DOHH2 (cell line): ENCODE data around the gene ARPC4.
A peak's percentile ranks its signal among the peaks of the same experiment; 100 is the strongest.

Experiments
- H3F3A ChIP-seq: fragments of 200-600 bp; sonication (generic), shearing (Covaris generic); 2 replicates; pipeline ENCODE4 v1.6.0; 2016; ENCODE audit warnings: antibody characterized with exemption, mild to moderate bottlenecking; ENCODE audit not compliant: control insufficient read depth, insufficient read depth
- H3K27ac ChIP-seq: fragments of 200-600 bp; sonication (generic); 2 replicates; pipeline ENCODE4 v1.5.1; 2014; ENCODE audit warnings: low read depth, mild to moderate bottlenecking, low read length, moderate library complexity
- H3K27me3 ChIP-seq: fragments of 200-600 bp; sonication (generic); 2 replicates; pipeline ENCODE4 v1.6.1; 2014; ENCODE audit warnings: mild to moderate bottlenecking, low read length, mixed read lengths; ENCODE audit not compliant: control insufficient read depth
- H3K36me3 ChIP-seq: fragments of 200-600 bp; sonication (generic); 2 replicates; pipeline ENCODE4 v1.6.1; 2014; ENCODE audit warnings: mild to moderate bottlenecking, low read length, moderate library complexity, mixed read lengths; ENCODE audit not compliant: control insufficient read depth
- H3K4me1 ChIP-seq: fragments of 200-600 bp; sonication (generic); 2 replicates; pipeline ENCODE4 v1.6.1; 2014; ENCODE audit warnings: mild to moderate bottlenecking, low read length, mixed read lengths; ENCODE audit not compliant: control insufficient read depth
- H3K4me2 ChIP-seq: fragments of 200-600 bp; sonication (generic); 2 replicates; pipeline ENCODE4 v1.6.0; 2014; ENCODE audit warnings: mild to moderate bottlenecking, low read length, moderate library complexity
- H3K4me3 ChIP-seq: fragments of 200-600 bp; sonication (generic); 2 replicates; pipeline ENCODE4 v1.5.1; 2014; ENCODE audit warnings: mild to moderate bottlenecking, low read length, mixed read lengths
- H3K79me2 ChIP-seq: fragments of 200-600 bp; sonication (generic); 2 replicates; pipeline ENCODE4 v1.6.1; 2014; ENCODE audit warnings: mild to moderate bottlenecking, low read length, mixed read lengths; ENCODE audit not compliant: control insufficient read depth
- H3K9me2 ChIP-seq: fragments of 200-600 bp; sonication (generic); replicated peaks from 2 replicates; pipeline ENCODE4 v1.6.1; 2014; ENCODE audit warnings: mild to moderate bottlenecking, low read length, mixed read lengths; ENCODE audit not compliant: control insufficient read depth
- H3K9me3 ChIP-seq: fragments of 200-600 bp; sonication (generic); 2 replicates; pipeline ENCODE4 v1.6.1; 2014; ENCODE audit warnings: antibody characterized with exemption, low read length, mixed read lengths; ENCODE audit not compliant: control insufficient read depth, insufficient read depth
- H4K20me1 ChIP-seq: fragments of 200-600 bp; sonication (generic); 2 replicates; pipeline ENCODE4 v1.6.0; 2014; ENCODE audit warnings: low read depth, mild to moderate bottlenecking, antibody characterized with exemption, low read length, moderate library complexity; ENCODE audit not compliant: control insufficient read depth, insufficient read depth
- EZH2phosphoT487 ChIP-seq: fragments of 200-600 bp; sonication (generic); IDR thresholded peaks from 2 replicates; pipeline ENCODE4 v1.6.1; 2017; ENCODE audit warnings: borderline replicate concordance, mild to moderate bottlenecking, antibody characterized with exemption, low read length, moderate library complexity, mixed read lengths
- TF ChIP-seq, protein P1 (sequence below): fragments of 200-600 bp; sonication (generic); IDR thresholded peaks from one replicate; pipeline ENCODE4 v1.5.1; 2014; ENCODE audit warnings: antibody characterized with exemption, mild to moderate bottlenecking, low read depth, low read length; ENCODE audit not compliant: poor library complexity, severe bottlenecking

Gene ARPC4

DNA sequence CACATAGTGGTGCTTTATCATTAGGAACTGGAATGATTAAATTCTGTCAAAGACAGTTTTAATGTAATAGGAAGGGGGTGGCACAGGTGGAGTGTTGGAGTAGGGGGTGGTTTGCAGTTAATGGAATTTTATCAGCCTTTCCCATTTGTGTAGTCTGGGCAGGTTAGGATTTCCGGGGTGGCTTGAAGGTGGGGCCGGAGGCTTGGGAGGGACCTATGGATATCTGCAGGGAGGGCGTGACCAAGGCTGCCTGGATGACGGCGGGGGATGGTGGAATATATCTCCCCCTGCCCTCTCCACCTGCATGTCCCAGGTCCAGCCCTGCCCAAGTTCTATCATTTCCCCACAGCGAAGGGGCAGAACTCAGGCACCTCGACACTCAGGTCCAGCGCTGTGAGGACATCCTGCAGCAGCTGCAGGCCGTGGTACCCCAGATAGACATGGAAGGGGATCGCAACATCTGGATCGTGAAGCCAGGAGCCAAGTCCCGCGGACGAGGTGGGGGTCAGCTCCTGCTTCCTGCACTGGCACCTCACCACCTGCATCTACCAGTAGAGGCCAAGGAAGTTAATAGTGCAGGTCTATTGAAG, 32.7 kb downstream of the ARPC4 start:
- Histone ChIP-seq H4K20me1 (no peaks in the 10 kb centered on the region), H3K27me3 (no peaks in the 10 kb centered on the region), H3K27ac (no peak overlapping the region), H3K4me1 (peaks cover 7% of the 10 kb centered on the region), H3K4me2 (no peak overlapping the region), H3K36me3 (peaks cover 10% of the 10 kb centered on the region; the same call in 1 of the 2 replicates), H3K79me2 (no peaks in the 10 kb centered on the region), H3F3A (no peaks in the 10 kb centered on the region), H3K9me2 (no peaks in the 10 kb centered on the region), H3K9me3 (no peaks in the 10 kb centered on the region), H3K4me3 (no peak overlapping the region)
- TF ChIP-seq, protein P1, sequence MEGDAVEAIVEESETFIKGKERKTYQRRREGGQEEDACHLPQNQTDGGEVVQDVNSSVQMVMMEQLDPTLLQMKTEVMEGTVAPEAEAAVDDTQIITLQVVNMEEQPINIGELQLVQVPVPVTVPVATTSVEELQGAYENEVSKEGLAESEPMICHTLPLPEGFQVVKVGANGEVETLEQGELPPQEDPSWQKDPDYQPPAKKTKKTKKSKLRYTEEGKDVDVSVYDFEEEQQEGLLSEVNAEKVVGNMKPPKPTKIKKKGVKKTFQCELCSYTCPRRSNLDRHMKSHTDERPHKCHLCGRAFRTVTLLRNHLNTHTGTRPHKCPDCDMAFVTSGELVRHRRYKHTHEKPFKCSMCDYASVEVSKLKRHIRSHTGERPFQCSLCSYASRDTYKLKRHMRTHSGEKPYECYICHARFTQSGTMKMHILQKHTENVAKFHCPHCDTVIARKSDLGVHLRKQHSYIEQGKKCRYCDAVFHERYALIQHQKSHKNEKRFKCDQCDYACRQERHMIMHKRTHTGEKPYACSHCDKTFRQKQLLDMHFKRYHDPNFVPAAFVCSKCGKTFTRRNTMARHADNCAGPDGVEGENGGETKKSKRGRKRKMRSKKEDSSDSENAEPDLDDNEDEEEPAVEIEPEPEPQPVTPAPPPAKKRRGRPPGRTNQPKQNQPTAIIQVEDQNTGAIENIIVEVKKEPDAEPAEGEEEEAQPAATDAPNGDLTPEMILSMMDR = no peak
- no peak for TF ChIP-seq EZH2phosphoT487

DNA sequence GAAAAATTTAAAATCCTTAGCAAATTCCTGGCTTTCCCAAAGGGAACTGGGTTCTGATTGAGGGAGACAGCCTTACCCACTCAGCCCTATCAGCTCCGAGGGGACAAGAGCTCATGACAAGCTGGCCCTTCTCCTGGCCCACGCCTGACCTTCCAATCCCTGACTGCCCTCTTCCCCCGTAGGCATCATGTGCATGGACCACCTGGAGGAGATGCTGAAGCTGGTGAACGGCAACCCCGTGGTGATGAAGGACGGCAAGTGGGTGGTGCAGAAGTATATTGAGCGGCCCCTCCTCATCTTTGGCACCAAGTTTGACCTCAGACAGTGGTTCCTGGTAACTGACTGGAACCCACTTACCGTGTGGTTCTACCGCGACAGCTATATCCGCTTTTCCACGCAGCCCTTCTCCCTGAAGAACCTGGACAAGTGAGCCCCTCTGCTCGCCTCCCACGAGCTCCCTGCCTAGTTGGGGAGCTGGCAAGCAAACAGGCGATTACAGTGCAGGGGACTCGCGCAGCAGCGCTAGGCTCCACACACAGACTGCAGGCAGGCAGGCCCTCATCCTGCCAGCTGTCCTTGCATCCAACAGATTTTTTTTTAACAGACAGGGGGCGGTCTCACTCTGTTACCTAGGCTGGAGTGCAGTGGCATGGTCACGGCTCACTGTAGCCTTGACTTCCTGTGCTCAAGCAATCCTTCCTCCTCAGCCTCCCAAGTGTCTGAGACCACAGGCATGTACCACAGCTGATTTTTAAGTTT, 34.1 kb downstream of the ARPC4 start:
- Histone ChIP-seq H3K79me2 (no peaks in the 10 kb centered on the region), H3K4me1 (peaks cover 7% of the 10 kb centered on the region), H3K27ac (no peak overlapping the region), H3K9me2 (no peaks in the 10 kb centered on the region), H3K4me2 (no peak overlapping the region), H3K36me3 (peaks cover 10% of the 10 kb centered on the region; the same call in 1 of the 2 replicates), H3K27me3 (no peaks in the 10 kb centered on the region), H3K4me3 (no peak overlapping the region), H4K20me1 (no peaks in the 10 kb centered on the region), H3K9me3 (no peaks in the 10 kb centered on the region), H3F3A (no peaks in the 10 kb centered on the region)
- TF ChIP-seq, protein P1 = peak; percentile 68
- TF ChIP-seq EZH2phosphoT487 = no peak

DNA sequence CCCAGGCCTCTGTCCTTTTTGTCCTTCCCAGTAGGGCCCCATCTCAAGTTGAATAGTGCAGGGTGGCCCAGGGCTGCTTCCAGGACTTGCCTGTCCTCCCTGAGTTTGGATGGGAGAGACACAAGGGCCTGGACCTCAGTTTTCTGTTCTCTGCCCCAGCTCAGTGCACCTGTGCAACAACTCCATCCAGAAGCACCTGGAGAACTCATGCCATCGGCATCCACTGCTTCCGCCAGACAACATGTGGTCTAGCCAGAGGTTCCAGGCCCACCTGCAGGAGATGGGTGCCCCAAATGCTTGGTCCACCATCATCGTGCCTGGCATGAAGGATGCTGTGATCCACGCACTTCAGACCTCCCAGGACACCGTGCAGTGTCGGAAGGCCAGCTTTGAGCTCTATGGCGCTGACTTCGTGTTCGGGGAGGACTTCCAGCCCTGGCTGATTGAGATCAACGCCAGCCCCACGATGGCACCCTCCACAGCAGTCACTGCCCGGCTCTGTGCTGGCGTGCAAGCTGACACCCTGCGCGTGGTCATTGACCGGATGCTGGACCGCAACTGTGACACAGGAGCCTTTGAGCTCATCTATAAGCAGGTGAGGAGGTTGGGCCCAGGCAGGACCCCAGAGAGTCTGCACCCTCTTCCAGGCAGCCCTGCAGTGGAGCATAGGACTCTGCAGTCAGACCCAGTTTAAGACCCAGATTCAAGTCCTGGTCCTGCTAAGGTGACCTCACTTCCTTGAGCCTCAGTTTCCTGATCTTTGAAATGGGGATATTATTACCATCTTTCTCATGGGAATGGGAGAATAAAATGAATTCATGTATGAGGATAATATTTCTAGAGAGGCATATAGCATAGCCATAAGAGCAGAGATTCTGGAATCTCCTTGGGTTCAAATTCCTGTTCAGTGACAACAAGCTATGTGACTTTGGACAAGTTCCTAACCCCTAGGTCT, 36.2 kb downstream of the ARPC4 start:
- H3K27ac ChIP-seq = no peak overlapping the region
- H4K20me1 ChIP-seq = no peaks in the 10 kb centered on the region
- no peak overlapping the region for H3K4me2 ChIP-seq
- TF ChIP-seq, protein P1 = no peak
- TF ChIP-seq EZH2phosphoT487 = no peak
- H3K4me1 ChIP-seq = peaks cover 7% of the 10 kb centered on the region
- H3K4me3 ChIP-seq = no peak overlapping the region
- no peaks in the 10 kb centered on the region for H3F3A ChIP-seq
- H3K79me2 ChIP-seq = no peaks in the 10 kb centered on the region
- no peaks in the 10 kb centered on the region for H3K27me3 ChIP-seq
- no peaks in the 10 kb centered on the region for H3K9me2 ChIP-seq
- peaks cover 16% of the 10 kb centered on the region; the same call in 1 of the 2 replicates for H3K36me3 ChIP-seq
- no peaks in the 10 kb centered on the region for H3K9me3 ChIP-seq
